OCI-LY3 (cell line): ENCODE data around the gene INTS11.

Experiments
- EZH2phosphoT487 ChIP-seq: fragments of 200-600 bp; shearing (Covaris generic); IDR thresholded peaks from 2 replicates; pipeline ENCODE4 v1.6.1; 2018; ENCODE audit warnings: antibody characterized with exemption, mixed run types, low read depth
- TF ChIP-seq, protein P1 (sequence below): fragments of 200-600, 300-600 bp; sonication (generic); IDR thresholded peaks from 2 replicates; pipeline ENCODE4 v1.5.1; 2014; ENCODE audit warnings: antibody characterized with exemption, low read length, low read depth

DNA sequence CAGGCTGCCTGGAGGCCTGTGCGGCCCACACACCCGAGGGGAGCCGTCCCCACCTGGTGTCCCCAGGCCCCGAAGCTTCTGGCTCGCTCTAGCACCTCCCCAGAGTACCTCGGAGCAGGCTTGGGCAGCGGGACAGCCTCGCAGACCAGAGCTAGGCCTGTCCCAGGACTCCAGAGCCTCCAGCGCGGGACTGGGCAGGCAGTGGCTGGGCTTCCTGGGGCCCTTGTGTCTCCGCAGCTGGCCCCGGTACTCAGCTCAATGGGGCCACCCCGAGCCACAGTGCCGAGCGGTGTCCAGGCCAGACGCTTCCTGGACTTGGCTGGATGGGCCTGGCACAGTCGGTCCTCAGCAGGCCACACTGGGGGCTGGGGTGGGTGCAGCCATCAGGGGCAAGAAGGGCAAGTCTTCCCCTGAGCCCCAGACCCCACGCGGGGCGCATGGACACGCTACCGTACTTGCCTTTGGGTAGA is 39.3 kb downstream of the INTS11 start:
- no peak for TF ChIP-seq EZH2phosphoT487
- TF ChIP-seq, protein P1, sequence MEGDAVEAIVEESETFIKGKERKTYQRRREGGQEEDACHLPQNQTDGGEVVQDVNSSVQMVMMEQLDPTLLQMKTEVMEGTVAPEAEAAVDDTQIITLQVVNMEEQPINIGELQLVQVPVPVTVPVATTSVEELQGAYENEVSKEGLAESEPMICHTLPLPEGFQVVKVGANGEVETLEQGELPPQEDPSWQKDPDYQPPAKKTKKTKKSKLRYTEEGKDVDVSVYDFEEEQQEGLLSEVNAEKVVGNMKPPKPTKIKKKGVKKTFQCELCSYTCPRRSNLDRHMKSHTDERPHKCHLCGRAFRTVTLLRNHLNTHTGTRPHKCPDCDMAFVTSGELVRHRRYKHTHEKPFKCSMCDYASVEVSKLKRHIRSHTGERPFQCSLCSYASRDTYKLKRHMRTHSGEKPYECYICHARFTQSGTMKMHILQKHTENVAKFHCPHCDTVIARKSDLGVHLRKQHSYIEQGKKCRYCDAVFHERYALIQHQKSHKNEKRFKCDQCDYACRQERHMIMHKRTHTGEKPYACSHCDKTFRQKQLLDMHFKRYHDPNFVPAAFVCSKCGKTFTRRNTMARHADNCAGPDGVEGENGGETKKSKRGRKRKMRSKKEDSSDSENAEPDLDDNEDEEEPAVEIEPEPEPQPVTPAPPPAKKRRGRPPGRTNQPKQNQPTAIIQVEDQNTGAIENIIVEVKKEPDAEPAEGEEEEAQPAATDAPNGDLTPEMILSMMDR, result no peak
